Ishikawa (cell line): ENCODE measurements around the gene COLQ.

Experiments
- CEBPB ChIP-seq: IDR thresholded peaks from 2 replicates; pipeline ENCODE4 v1.6.1; 2012
- CREB1 ChIP-seq: IDR thresholded peaks from 2 replicates; pipeline ENCODE4 v1.6.1; 2012; ENCODE audit warnings: low read depth
- EGR1 ChIP-seq: IDR thresholded peaks from 2 replicates; pipeline ENCODE4 v1.6.1; 2012
- EP300 ChIP-seq: IDR thresholded peaks from 2 replicates; pipeline ENCODE4 v1.6.1; 2012; ENCODE audit warnings: borderline replicate concordance
- FOXM1 ChIP-seq: IDR thresholded peaks from 2 replicates; pipeline ENCODE4 v1.6.1; 2012; ENCODE audit warnings: low read depth, borderline replicate concordance
- NFIC ChIP-seq: IDR thresholded peaks from 2 replicates; pipeline ENCODE4 v1.6.1; 2012
- RAD21 ChIP-seq: IDR thresholded peaks from 2 replicates; pipeline ENCODE4 v1.6.1; 2012; ENCODE audit warnings: low read depth
- TAF1 ChIP-seq: IDR thresholded peaks from 2 replicates; pipeline ENCODE4 v1.6.1; 2012; ENCODE audit warnings: low read depth, mild to moderate bottlenecking
- TCF12 ChIP-seq: IDR thresholded peaks from 2 replicates; pipeline ENCODE4 v1.6.1; 2012; ENCODE audit warnings: low read depth
- TEAD4 ChIP-seq: IDR thresholded peaks from 2 replicates; pipeline ENCODE4 v1.6.1; 2012
- YY1 ChIP-seq: IDR thresholded peaks from 2 replicates; pipeline ENCODE4 v1.6.1; 2012; ENCODE audit warnings: low read depth
- ZBTB7A ChIP-seq: IDR thresholded peaks from 2 replicates; pipeline ENCODE4 v1.6.1; 2012; ENCODE audit warnings: low read depth
- TF ChIP-seq, protein P1 (sequence below): IDR thresholded peaks from 2 replicates; pipeline ENCODE4 v1.6.1; 2012
- TF ChIP-seq, protein P2 (sequence below): IDR thresholded peaks from 2 replicates; pipeline ENCODE4 v1.6.1; 2012
- TF ChIP-seq, protein P3 (sequence below): IDR thresholded peaks from 2 replicates; pipeline ENCODE4 v1.6.1; 2012; ENCODE audit warnings: low read depth, mild to moderate bottlenecking

The COLQ gene

DNA sequence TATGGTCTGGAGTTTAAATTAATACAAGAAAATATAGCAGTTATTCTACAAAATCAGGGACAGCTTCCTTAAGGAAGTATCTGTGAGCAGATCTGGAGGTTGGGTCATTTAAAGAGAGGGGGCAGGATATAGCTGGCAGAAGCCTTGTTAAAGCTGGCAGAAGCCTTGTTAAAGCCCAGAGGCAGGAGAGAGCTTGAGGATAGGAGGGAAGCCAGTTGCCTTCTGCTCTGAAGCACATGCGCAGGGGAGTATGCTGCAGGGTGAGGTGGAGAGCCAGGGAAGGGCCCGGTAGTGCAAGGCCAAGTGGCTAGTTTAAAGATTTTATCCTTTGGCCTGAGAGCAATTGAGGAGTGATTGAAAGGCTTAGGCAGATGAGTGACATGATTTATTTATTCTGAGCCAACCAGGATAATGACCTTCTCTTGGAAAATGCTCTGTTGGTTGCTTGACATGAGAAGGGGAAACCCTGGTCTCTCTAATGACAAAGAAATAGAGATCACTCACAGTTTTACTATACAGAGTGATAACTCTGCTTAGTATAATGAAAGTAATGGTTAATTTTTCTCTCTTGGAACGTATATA is 90.2 kb downstream of the COLQ start:
- TF ChIP-seq EGR1 (no peak), CREB1 (no peak), YY1 (no peak), ZBTB7A (no peak), CEBPB (no peak), TCF12 (no peak), RAD21 (no peak), TAF1 (no peak), FOXM1 (no peak), NFIC (no peak), TEAD4 (no peak), EP300 (no peak)
- TF ChIP-seq, protein P1, sequence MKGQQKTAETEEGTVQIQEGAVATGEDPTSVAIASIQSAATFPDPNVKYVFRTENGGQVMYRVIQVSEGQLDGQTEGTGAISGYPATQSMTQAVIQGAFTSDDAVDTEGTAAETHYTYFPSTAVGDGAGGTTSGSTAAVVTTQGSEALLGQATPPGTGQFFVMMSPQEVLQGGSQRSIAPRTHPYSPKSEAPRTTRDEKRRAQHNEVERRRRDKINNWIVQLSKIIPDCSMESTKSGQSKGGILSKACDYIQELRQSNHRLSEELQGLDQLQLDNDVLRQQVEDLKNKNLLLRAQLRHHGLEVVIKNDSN, result no peak
- TF ChIP-seq, protein P2, sequence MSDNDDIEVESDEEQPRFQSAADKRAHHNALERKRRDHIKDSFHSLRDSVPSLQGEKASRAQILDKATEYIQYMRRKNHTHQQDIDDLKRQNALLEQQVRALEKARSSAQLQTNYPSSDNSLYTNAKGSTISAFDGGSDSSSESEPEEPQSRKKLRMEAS, result no peak
- TF ChIP-seq, protein P3, sequence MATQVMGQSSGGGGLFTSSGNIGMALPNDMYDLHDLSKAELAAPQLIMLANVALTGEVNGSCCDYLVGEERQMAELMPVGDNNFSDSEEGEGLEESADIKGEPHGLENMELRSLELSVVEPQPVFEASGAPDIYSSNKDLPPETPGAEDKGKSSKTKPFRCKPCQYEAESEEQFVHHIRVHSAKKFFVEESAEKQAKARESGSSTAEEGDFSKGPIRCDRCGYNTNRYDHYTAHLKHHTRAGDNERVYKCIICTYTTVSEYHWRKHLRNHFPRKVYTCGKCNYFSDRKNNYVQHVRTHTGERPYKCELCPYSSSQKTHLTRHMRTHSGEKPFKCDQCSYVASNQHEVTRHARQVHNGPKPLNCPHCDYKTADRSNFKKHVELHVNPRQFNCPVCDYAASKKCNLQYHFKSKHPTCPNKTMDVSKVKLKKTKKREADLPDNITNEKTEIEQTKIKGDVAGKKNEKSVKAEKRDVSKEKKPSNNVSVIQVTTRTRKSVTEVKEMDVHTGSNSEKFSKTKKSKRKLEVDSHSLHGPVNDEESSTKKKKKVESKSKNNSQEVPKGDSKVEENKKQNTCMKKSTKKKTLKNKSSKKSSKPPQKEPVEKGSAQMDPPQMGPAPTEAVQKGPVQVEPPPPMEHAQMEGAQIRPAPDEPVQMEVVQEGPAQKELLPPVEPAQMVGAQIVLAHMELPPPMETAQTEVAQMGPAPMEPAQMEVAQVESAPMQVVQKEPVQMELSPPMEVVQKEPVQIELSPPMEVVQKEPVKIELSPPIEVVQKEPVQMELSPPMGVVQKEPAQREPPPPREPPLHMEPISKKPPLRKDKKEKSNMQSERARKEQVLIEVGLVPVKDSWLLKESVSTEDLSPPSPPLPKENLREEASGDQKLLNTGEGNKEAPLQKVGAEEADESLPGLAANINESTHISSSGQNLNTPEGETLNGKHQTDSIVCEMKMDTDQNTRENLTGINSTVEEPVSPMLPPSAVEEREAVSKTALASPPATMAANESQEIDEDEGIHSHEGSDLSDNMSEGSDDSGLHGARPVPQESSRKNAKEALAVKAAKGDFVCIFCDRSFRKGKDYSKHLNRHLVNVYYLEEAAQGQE, result no peak

DNA sequence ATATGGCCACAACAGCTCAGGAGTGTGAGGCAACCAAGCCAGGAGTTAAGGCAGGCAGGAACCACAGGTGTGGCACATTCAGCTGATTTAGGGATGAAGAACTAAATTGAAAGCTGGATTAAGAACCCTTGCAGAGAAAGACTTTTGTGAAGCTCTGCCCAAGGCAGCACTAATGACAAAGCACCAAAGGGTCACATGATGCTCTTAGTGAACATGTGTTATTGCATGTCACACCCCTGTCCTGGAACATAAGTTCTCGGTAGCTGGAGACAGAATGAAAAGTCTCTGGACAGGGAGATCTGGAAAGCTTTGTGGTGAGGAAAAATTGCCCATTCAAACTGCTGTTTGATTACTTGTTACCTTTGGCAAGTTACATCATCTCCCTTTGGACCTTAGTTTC is 90.9 kb downstream of the COLQ start:
- TF ChIP-seq, protein P3, result no peak
- no peak for TF ChIP-seq YY1
- no peak for TF ChIP-seq EP300
- TF ChIP-seq ZBTB7A, result no peak
- TF ChIP-seq TCF12, result no peak
- TF ChIP-seq FOXM1, result no peak
- no peak for TF ChIP-seq EGR1
- TF ChIP-seq NFIC, result no peak
- TF ChIP-seq, protein P1, result no peak
- TF ChIP-seq CEBPB, result no peak
- TF ChIP-seq CREB1, result no peak
- no peak for TF ChIP-seq TEAD4
- TF ChIP-seq RAD21, result no peak

DNA sequence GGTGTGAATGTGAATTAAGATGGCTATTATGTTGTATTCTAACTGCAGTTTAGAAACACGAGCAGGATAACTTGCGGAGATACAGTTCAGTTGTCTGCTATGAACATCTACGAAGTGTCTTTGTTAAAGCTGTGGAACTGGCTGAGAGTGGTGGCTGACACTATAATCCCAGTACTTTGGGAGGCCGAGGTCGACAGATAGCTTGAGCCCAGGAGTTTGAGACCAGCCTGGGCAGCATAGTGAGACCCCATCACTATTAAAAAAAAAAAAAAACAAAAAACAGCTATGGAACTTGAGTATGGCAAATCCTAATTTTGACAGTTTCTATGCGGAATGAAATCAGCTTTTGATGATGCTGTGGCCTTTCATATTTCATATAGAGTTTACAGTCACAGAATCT is 92.4 kb downstream of the COLQ start:
- TF ChIP-seq TAF1, result no peak
- TF ChIP-seq EGR1, result no peak
- no peak for TF ChIP-seq RAD21
- TF ChIP-seq TCF12, result no peak
- TF ChIP-seq YY1, result no peak
- no peak for TF ChIP-seq TEAD4
- TF ChIP-seq EP300, result no peak
- TF ChIP-seq NFIC, result no peak
- TF ChIP-seq FOXM1, result no peak
- TF ChIP-seq, protein P2, result no peak
- no peak for TF ChIP-seq CREB1
- TF ChIP-seq, protein P1, result no peak
- TF ChIP-seq, protein P3, result no peak
- no peak for TF ChIP-seq CEBPB
- TF ChIP-seq ZBTB7A, result no peak

DNA sequence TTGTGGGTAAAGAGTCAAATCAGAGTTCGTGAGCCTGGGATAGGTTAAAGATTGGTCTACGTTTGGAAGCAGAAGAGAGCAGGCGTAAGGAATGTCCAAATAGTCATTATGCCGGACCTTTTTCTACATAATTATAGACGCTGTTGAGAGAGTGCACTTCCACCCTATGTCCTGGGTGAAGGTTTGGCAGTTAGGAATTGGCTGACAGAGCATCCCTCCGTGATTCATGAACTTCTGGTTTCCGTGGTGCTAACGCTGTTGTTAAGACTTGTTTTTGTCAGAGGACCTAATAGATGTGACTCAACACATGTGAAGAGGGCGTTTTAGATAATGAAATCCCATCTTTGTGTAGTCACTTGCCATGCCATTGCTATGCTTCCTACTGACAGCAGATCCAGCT is 93.0 kb downstream of the COLQ start:
- TF ChIP-seq EGR1 (no peak), FOXM1 (no peak), CREB1 (no peak), EP300 (no peak), TAF1 (no peak), RAD21 (no peak)
